ENCODE results near the gene XRCC6. TPM values are rescaled to one million over a fixed set of nuclear protein-coding genes. Genes with fewer than 3 reads are reported as not detected.
"Not testable (repeated sequence)": the region's sequence is repeated elsewhere in the genome, so short reads cannot be mapped to it uniquely, and the experiment has no call there.

The XRCC6 gene
- 413 and 414 TPM in 2 replicates for total RNA-seq (2022)
- percentile 85 among the genes with signal in this experiment for Bru-seq, nascent RNA
- percentile 89 among the genes with signal in this experiment for BruChase-seq, experiment 1, labeled RNA remaining after a 2-hour chase
- percentile 96 among the genes with signal in this experiment for BruChase-seq, experiment 2, labeled RNA remaining after a 6-hour chase
- long read RNA-seq, transcript XRCC6-206 (12 exons, 2,148 nt) = minor isoform, 12 of 1,832 reads
- long read RNA-seq, transcript XRCC6-201 (12 exons, 2,709 nt) = minor isoform, 128 of 1,832 reads
- long read RNA-seq, transcript XRCC6-202 (13 exons, 2,296 nt) = major isoform, 1,535 of 1,832 reads
- long read RNA-seq, partial matches to known transcripts = 69 of 1,832 reads
- long read RNA-seq, other reads (novel, unspliced or antisense) = 84 of 1,832 reads

- Mint-ChIP-seq H3K27me3 (ENCODE audit: insufficient read depth, unreplicated experiment) (no peaks in the 10 kb centered on the region), H3K27ac (ENCODE audit: unreplicated experiment) (peak within 1 kb of the TSS; percentile 98), H3K4me3 (ENCODE audit: unreplicated experiment) (peak within 1 kb of the TSS; percentile 90), H3K4me1 (ENCODE audit: low read depth, unreplicated experiment) (no peaks in the 10 kb centered on the region), H3K36me3 (ENCODE audit: insufficient read depth, unreplicated experiment) (peaks cover 64% of the 10 kb centered on the region), H3K9me3 (ENCODE audit: unreplicated experiment) (no peaks in the 10 kb centered on the region)
- Histone ChIP-seq H3K9me3 (no peaks in the 10 kb centered on the region), H3K36me3 (ENCODE audit: control insufficient read depth, insufficient read depth, low read length) (no peaks in the 10 kb centered on the region), H3K27me3 (replicated peaks; ENCODE audit: control insufficient read depth, insufficient read depth, low read length) (no peaks in the 10 kb centered on the region), H3K4me1 (peaks cover 17% of the 10 kb centered on the region), H3K4me3 (ENCODE audit: low read depth, low read length) (peak within 1 kb of the TSS; percentile 98)
- intact Hi-C loops (cut with micrococcal nuclease; ENCODE audit: unreplicated experiment) = loop anchor here (1.0 kb wide), 1 partner anchor 31 kb away; no protein-coding TSS in a partner anchor
- ChIA-PET POLR2A (interaction anchor here (0.5 to 2.0 kb wide), 13 partner anchors 17 to 348 kb away, joined by 3 to 27 read pairs (median 4); partner anchors contain the start of genes ACO2, PHF5A, PMM1 and SEPTIN3), CTCF (interaction anchor here (0.6 to 1.4 kb wide), 4 partner anchors 24 to 76 kb away, joined by 3 to 7 read pairs (median 5); partner anchors contain the start of gene PMM1)
- BruUV-seq (replicated peaks) = no TSS peak
- DNase-seq = peak; percentile 99 to 100
- TF ChIP-seq, protein P1, sequence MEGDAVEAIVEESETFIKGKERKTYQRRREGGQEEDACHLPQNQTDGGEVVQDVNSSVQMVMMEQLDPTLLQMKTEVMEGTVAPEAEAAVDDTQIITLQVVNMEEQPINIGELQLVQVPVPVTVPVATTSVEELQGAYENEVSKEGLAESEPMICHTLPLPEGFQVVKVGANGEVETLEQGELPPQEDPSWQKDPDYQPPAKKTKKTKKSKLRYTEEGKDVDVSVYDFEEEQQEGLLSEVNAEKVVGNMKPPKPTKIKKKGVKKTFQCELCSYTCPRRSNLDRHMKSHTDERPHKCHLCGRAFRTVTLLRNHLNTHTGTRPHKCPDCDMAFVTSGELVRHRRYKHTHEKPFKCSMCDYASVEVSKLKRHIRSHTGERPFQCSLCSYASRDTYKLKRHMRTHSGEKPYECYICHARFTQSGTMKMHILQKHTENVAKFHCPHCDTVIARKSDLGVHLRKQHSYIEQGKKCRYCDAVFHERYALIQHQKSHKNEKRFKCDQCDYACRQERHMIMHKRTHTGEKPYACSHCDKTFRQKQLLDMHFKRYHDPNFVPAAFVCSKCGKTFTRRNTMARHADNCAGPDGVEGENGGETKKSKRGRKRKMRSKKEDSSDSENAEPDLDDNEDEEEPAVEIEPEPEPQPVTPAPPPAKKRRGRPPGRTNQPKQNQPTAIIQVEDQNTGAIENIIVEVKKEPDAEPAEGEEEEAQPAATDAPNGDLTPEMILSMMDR (IDR thresholded peaks at IDR 0.05; ENCODE audit: insufficient read depth in 1 of 2, low read depth in 1 of 2, low read length in 1 of 2, severe bottlenecking in 1 of 2, unreplicated experiment in 1 of 2) = no peak
Measured at GRCh38 chr22:41621099-41621910, at the start of gene XRCC6. TSS of gene XRCC6 (plus strand) at chr22:41621295. CDS start at chr22:41622005, 710 bp downstream.

GRCh38 chr22:41571786-41572185, 49.3 kb upstream of the XRCC6 start:
- CTCF ChIA-PET = no interaction called here
- Mint-ChIP-seq H3K9me3 (ENCODE audit: unreplicated experiment) (peaks cover 10% of the 10 kb centered on the region), H3K36me3 (ENCODE audit: insufficient read depth, unreplicated experiment) (no peaks in the 10 kb centered on the region), H3K27ac (ENCODE audit: unreplicated experiment) (no peak overlapping the region), H3K4me3 (ENCODE audit: unreplicated experiment) (no peak overlapping the region), H3K27me3 (ENCODE audit: insufficient read depth, unreplicated experiment) (no peaks in the 10 kb centered on the region), H3K4me1 (ENCODE audit: low read depth, unreplicated experiment) (no peaks in the 10 kb centered on the region)
- no peak for DNase-seq
- intact Hi-C loops (cut with micrococcal nuclease; ENCODE audit: unreplicated experiment) = no loop called here
- Histone ChIP-seq H3K4me1 (no peaks in the 10 kb centered on the region), H3K9me3 (no peaks in the 10 kb centered on the region), H3K4me3 (ENCODE audit: low read depth, low read length) (no peak overlapping the region), H3K36me3 (ENCODE audit: control insufficient read depth, insufficient read depth, low read length) (no peaks in the 10 kb centered on the region), H3K27me3 (replicated peaks; ENCODE audit: control insufficient read depth, insufficient read depth, low read length) (no peaks in the 10 kb centered on the region)
- TF ChIP-seq, protein P1 (IDR thresholded peaks at IDR 0.05; ENCODE audit: insufficient read depth in 1 of 2, low read depth in 1 of 2, low read length in 1 of 2, severe bottlenecking in 1 of 2, unreplicated experiment in 1 of 2) = no peak
- BruUV-seq (replicated peaks) = no TSS peak
- POLR2A ChIA-PET = no interaction called here

DNA sequence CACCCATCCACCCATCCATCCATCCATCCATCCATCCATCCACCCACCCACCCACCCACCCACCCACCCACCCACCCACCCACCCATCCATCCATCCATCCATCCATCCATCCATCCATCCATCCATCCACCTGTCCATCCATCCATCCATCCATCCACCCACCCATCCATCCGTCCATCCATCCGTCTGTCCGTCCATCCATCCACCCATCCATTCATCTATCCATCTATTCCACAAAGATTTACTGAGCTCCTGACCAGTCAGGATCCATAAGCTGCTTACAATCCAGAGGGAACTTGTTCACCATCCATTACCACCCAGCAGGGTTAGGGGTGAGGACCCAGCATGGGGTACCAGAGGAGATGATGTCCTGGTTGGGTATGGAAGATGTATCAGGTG, 48.8 kb upstream of the XRCC6 start:
- intact Hi-C loops (cut with micrococcal nuclease; ENCODE audit: unreplicated experiment); H3K27ac Mint-ChIP-seq (ENCODE audit: unreplicated experiment); H3K4me3 Mint-ChIP-seq (ENCODE audit: unreplicated experiment); POLR2A ChIA-PET; H3K36me3 ChIP-seq (ENCODE audit: control insufficient read depth, insufficient read depth, low read length); H3K9me3 ChIP-seq; H3K4me1 Mint-ChIP-seq (ENCODE audit: low read depth, unreplicated experiment); DNase-seq; H3K27me3 ChIP-seq (replicated peaks; ENCODE audit: control insufficient read depth, insufficient read depth, low read length); BruUV-seq (replicated peaks); H3K36me3 Mint-ChIP-seq (ENCODE audit: insufficient read depth, unreplicated experiment); H3K4me1 ChIP-seq; H3K27me3 Mint-ChIP-seq (ENCODE audit: insufficient read depth, unreplicated experiment); H3K9me3 Mint-ChIP-seq (ENCODE audit: unreplicated experiment); H3K4me3 ChIP-seq (ENCODE audit: low read depth, low read length): not testable (repeated sequence)
- CTCF ChIA-PET = interaction anchor here (1.1 kb wide), 1 partner anchor 17 kb away, joined by 6 read pairs; the partner anchor contains the start of gene PMM1
